T-helper 1 cell treated with Interleukin-12 subunit alpha and Interleukin-12 subunit beta and Interleukin-4 antibody, amounts not matched to agents 30 μg/mL and 1 μg/mL, for 36 hours (primary cell): ENCODE measurements around the gene ITPK1.

ENCODE experiments used
- H3K27ac Mint-ChIP-seq: one replicate; pipeline ENCODE4 v1.8.0; 2021; ENCODE audit warnings: mild to moderate bottlenecking, mixed read lengths
- H3K27me3 Mint-ChIP-seq: one replicate; pipeline ENCODE4 v1.8.0; 2021; ENCODE audit warnings: low read depth, mixed read lengths
- H3K36me3 Mint-ChIP-seq: one replicate; pipeline ENCODE4 v1.8.0; 2021; ENCODE audit warnings: low read depth, mixed read lengths
- H3K4me1 Mint-ChIP-seq: one replicate; pipeline ENCODE4 v1.8.0; 2021; ENCODE audit warnings: low read depth, mixed read lengths
- H3K4me3 Mint-ChIP-seq: one replicate; pipeline ENCODE4 v1.8.0; 2021; ENCODE audit warnings: mild to moderate bottlenecking, moderate library complexity, mixed read lengths
- H3K9me3 Mint-ChIP-seq: one replicate; pipeline ENCODE4 v1.8.0; 2021; ENCODE audit warnings: mixed read lengths

The ITPK1 gene

DNA sequence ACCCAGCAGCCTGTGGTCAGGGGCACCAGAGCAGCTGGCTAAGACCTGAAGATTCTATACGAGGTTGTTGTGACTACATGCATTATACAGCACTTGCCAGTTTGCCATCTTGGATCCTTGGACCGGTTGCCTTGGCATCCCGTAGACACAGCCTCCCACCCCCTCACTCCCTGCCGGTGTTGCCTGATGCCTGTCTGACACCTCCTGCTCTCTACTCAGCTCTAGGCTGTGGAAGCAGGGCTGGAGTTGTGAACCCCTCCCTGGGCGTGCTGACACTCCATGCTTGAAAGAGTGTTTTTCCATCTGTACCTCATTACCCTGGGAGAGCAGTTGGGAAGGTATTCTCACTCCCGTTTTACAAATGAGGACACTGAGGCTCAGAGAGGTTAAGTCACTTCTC is 190.3 kb downstream of the ITPK1 start:
- H3K4me3 Mint-ChIP-seq, result no peak overlapping the region
- no peaks in the 10 kb centered on the region for H3K36me3 Mint-ChIP-seq

DNA sequence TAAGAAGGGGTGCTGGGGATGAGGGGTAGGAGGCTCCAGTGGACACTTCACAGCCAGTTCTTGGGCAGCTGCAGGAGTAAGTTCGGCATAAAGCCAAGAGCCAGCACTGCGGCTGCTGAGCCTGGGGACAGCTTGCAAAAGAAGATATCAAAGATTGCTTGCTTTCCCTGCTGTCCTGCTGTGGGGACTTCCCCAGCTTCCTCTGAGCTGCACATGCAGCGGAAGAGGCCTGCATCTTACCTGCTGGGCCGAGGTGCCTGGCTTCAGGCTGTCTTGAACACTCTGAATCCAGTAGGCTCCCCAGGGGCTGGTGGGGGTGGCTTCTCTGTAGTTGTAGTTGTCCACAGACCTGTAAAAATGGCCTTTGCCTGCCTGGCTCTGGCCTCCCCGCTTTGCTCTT is 191.5 kb downstream of the ITPK1 start:
- Mint-ChIP-seq H3K27me3 (peaks cover 19% of the 10 kb centered on the region), H3K9me3 (no peaks in the 10 kb centered on the region), H3K36me3 (no peaks in the 10 kb centered on the region), H3K4me1 (no peaks in the 10 kb centered on the region), H3K27ac (no peak overlapping the region), H3K4me3 (no peak overlapping the region)

More for the DNA sequence above, 190.3 kb downstream of the ITPK1 start:
- Mint-ChIP-seq H3K4me1 (no peaks in the 10 kb centered on the region), H3K27me3 (peaks cover 19% of the 10 kb centered on the region), H3K27ac (no peak overlapping the region), H3K9me3 (no peaks in the 10 kb centered on the region)

DNA sequence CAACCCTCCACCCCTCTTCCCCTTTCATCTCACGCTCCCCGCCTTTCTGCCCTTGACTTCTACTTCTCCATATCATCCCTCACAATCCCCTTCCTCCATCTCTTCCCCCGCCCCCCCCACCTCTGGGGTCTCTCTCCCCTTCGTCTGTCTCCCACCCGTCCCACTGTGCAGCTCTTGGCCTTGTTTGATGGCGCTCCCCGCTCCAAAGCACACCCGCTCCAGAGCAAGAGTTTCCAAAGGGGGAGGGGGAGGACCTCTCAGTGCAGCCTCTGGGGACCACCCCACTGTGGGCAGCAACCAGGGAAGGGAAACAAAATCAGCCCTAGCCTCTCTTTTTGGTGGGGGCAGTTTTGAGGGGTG is 192.0 kb downstream of the ITPK1 start:
- H3K27me3 Mint-ChIP-seq, result peaks cover 19% of the 10 kb centered on the region
- no peaks in the 10 kb centered on the region for H3K36me3 Mint-ChIP-seq
- H3K9me3 Mint-ChIP-seq, result no peaks in the 10 kb centered on the region
- H3K4me3 Mint-ChIP-seq, result no peak overlapping the region
- no peaks in the 10 kb centered on the region for H3K4me1 Mint-ChIP-seq
- no peak overlapping the region for H3K27ac Mint-ChIP-seq

- no peak within 1 kb of the TSS for H3K27ac Mint-ChIP-seq
Observed at GRCh38 chr14:92922883-92923743, 192.6 kb downstream of the ITPK1 start, which contains the start of gene CHGA. Gene CHGA, plus strand, starts transcription at chr14:92923150. Its CDS starts 210 bp downstream, at chr14:92923360.

GRCh38 chr14:92922155-92922735 is 193.5 kb downstream of the ITPK1 start:
- no peak overlapping the region for H3K4me3 Mint-ChIP-seq
- no peaks in the 10 kb centered on the region for H3K36me3 Mint-ChIP-seq
- no peaks in the 10 kb centered on the region for H3K9me3 Mint-ChIP-seq
- H3K27ac Mint-ChIP-seq, result no peak overlapping the region
- peaks cover 19% of the 10 kb centered on the region for H3K27me3 Mint-ChIP-seq
- no peaks in the 10 kb centered on the region for H3K4me1 Mint-ChIP-seq

More at GRCh38 chr14:92922883-92923743, 192.6 kb downstream of the ITPK1 start, which contains the start of gene CHGA:
- H3K4me3 Mint-ChIP-seq, result no peak within 1 kb of the TSS
- H3K4me1 Mint-ChIP-seq, result no peaks in the 10 kb centered on the region
- peaks cover 19% of the 10 kb centered on the region for H3K27me3 Mint-ChIP-seq
- H3K36me3 Mint-ChIP-seq, result no peaks in the 10 kb centered on the region
- no peaks in the 10 kb centered on the region for H3K9me3 Mint-ChIP-seq

- no peak overlapping the region for H3K4me3 Mint-ChIP-seq
- no peaks in the 10 kb centered on the region for H3K9me3 Mint-ChIP-seq
- H3K36me3 Mint-ChIP-seq, result no peaks in the 10 kb centered on the region
- no peak overlapping the region for H3K27ac Mint-ChIP-seq
- H3K4me1 Mint-ChIP-seq, result no peaks in the 10 kb centered on the region
- peaks cover 17% of the 10 kb centered on the region for H3K27me3 Mint-ChIP-seq
Observed at GRCh38 chr14:92920001-92920400, 195.7 kb downstream of the ITPK1 start.

DNA sequence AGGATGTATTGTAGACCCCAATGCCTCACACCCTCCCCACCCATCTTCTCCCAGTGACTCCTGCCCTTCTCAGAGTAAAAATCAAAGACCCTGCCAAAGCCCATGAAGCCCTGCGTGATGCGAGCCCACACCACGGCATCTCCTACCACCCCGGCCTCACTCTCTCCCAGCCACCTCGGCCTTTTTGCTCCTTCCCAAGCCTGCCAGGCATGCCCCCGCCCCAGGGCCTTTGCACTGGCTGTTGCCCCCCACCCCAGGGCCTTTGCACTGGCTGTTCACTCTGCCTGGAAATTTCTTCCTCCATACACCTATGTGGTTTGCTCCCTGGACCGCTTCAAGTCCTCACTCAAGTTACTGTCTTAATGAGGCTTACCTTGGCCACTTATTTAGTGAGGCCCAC is 197.8 kb downstream of the ITPK1 start:
- H3K36me3 Mint-ChIP-seq, result no peaks in the 10 kb centered on the region
- H3K4me1 Mint-ChIP-seq, result no peaks in the 10 kb centered on the region
- no peak overlapping the region for H3K4me3 Mint-ChIP-seq
- H3K27ac Mint-ChIP-seq, result no peak overlapping the region
- peaks cover 12% of the 10 kb centered on the region for H3K27me3 Mint-ChIP-seq
- H3K9me3 Mint-ChIP-seq, result no peaks in the 10 kb centered on the region

GRCh38 chr14:92917041-92917940 is 198.4 kb downstream of the ITPK1 start:
- no peak overlapping the region for H3K27ac Mint-ChIP-seq
- no peaks in the 10 kb centered on the region for H3K4me1 Mint-ChIP-seq
- H3K36me3 Mint-ChIP-seq, result no peaks in the 10 kb centered on the region
- peaks cover 7% of the 10 kb centered on the region for H3K27me3 Mint-ChIP-seq
- H3K4me3 Mint-ChIP-seq, result no peak overlapping the region
- no peaks in the 10 kb centered on the region for H3K9me3 Mint-ChIP-seq

GRCh38 chr14:92916201-92916600 is 199.5 kb downstream of the ITPK1 start:
- Mint-ChIP-seq H3K9me3 (no peaks in the 10 kb centered on the region), H3K27me3 (no peaks in the 10 kb centered on the region), H3K27ac (no peak overlapping the region), H3K4me1 (no peaks in the 10 kb centered on the region), H3K36me3 (no peaks in the 10 kb centered on the region), H3K4me3 (no peak overlapping the region)

GRCh38 chr14:92914087-92914656 is 201.6 kb downstream of the ITPK1 start:
- H3K4me3 Mint-ChIP-seq, result no peak overlapping the region
- no peaks in the 10 kb centered on the region for H3K27me3 Mint-ChIP-seq
- no peak overlapping the region for H3K27ac Mint-ChIP-seq
- no peaks in the 10 kb centered on the region for H3K36me3 Mint-ChIP-seq
- H3K9me3 Mint-ChIP-seq, result no peaks in the 10 kb centered on the region
- H3K4me1 Mint-ChIP-seq, result no peaks in the 10 kb centered on the region

GRCh38 chr14:92907316-92907911 is 208.3 kb downstream of the ITPK1 start:
- peaks cover 11% of the 10 kb centered on the region for H3K27me3 Mint-ChIP-seq
- H3K4me1 Mint-ChIP-seq, result no peaks in the 10 kb centered on the region
- no peaks in the 10 kb centered on the region for H3K36me3 Mint-ChIP-seq
- H3K4me3 Mint-ChIP-seq, result no peak overlapping the region
- no peak overlapping the region for H3K27ac Mint-ChIP-seq
- H3K9me3 Mint-ChIP-seq, result no peaks in the 10 kb centered on the region

DNA sequence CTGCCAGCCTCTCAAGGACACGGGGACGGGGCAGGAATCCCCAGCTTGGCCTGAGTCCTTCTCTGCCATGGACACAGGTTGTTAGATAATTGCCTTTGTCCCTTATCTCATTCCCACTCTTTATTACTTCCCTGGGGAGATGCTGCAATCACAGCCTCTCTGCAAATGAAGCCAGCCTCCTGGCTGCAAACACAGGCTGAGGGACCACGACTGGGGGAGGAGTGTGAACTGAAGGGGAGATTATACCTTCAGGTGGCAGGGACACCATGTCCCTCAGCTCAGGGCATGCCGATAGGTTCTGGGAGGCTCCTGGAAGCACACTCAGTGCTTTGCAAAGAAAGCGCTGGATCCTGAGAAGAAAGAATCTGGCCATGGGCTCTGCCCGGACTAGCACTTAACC is 208.9 kb downstream of the ITPK1 start:
- no peak overlapping the region for H3K27ac Mint-ChIP-seq
- H3K27me3 Mint-ChIP-seq, result peaks cover 16% of the 10 kb centered on the region
- no peaks in the 10 kb centered on the region for H3K36me3 Mint-ChIP-seq
- H3K9me3 Mint-ChIP-seq, result no peaks in the 10 kb centered on the region
- no peak overlapping the region for H3K4me3 Mint-ChIP-seq
- H3K4me1 Mint-ChIP-seq, result no peaks in the 10 kb centered on the region

GRCh38 chr14:92906420-92906819 is 209.3 kb downstream of the ITPK1 start:
- Mint-ChIP-seq H3K4me3 (no peak overlapping the region), H3K27me3 (peaks cover 16% of the 10 kb centered on the region), H3K4me1 (no peaks in the 10 kb centered on the region), H3K27ac (no peak overlapping the region), H3K9me3 (no peaks in the 10 kb centered on the region), H3K36me3 (no peaks in the 10 kb centered on the region)

- Mint-ChIP-seq H3K27ac (no peak overlapping the region), H3K36me3 (no peaks in the 10 kb centered on the region), H3K4me3 (no peak overlapping the region), H3K27me3 (peaks cover 16% of the 10 kb centered on the region), H3K9me3 (no peaks in the 10 kb centered on the region), H3K4me1 (no peaks in the 10 kb centered on the region)
Observed at GRCh38 chr14:92905667-92906066, 210.1 kb downstream of the ITPK1 start.
